ENCODE measurements around the gene RAB1B.
A peak's percentile ranks its signal among the peaks of the same experiment; 100 is the strongest.

DNA sequence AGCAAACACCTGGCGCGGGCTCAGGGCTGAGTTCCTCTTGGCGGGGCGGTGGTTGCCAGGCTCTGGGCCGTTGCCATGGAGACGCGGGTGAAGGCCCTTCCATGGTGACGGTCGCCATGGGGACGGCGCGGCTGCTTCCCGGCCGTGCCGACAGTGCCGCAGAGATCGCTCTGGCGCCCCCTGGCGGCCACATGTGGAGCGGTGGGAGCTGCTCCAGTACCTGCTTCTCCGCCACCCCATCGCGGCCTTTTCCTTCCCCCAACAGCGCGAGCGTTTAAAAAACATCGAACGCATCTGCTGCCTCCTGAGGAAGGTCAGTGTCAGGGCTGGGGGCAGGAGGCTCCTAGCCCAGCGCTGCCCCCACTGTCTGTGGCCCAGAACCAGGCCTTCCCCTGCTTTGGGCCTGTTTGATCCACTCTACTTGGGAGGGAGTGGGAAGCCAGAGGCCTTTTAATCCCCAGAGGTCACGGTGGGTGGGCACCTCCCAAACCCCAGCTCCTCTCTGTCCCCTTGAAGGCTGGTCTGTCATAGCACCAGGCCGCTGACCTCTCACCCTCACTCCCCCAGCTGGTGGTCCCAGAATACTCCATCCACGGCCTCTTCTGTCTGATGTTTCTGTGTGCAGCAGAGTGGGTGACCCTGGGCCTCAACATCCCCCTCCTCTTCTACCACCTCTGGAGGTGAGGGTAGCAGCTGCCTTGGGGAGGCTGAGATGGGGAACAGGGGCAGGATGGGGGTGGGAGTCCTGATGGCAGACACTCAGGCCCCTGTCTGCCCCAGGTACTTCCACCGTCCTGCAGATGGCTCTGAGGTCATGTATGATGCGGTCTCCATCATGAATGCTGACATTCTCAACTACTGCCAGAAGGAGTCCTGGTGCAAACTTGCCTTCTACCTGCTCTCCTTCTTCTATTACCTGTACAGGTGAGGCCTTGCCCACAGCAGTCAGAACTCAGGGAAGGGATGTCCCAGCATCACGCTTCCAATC is 14.3 kb downstream of the RAB1B start:
- TF ChIP-seq POLR2A (IDR thresholded peaks at IDR 0.05) (no peak), EP300 (IDR thresholded peaks at IDR 0.05) (no peak), POLR2AphosphoS5 (IDR thresholded peaks at IDR 0.05) (no peak)
- TF ChIP-seq, protein P1, sequence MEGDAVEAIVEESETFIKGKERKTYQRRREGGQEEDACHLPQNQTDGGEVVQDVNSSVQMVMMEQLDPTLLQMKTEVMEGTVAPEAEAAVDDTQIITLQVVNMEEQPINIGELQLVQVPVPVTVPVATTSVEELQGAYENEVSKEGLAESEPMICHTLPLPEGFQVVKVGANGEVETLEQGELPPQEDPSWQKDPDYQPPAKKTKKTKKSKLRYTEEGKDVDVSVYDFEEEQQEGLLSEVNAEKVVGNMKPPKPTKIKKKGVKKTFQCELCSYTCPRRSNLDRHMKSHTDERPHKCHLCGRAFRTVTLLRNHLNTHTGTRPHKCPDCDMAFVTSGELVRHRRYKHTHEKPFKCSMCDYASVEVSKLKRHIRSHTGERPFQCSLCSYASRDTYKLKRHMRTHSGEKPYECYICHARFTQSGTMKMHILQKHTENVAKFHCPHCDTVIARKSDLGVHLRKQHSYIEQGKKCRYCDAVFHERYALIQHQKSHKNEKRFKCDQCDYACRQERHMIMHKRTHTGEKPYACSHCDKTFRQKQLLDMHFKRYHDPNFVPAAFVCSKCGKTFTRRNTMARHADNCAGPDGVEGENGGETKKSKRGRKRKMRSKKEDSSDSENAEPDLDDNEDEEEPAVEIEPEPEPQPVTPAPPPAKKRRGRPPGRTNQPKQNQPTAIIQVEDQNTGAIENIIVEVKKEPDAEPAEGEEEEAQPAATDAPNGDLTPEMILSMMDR (IDR thresholded peaks at IDR 0.05): peak; percentile 98 to 99
